NCI-H748 treated with DMSO at 0.1 percent for 48 hours (cell line): Measurements from ENCODE around the gene NAPB.

Experiments
- DNase-seq: peaks from one replicate; lab custom pipeline; 2025; lab: John Stamatoyannopoulos, UW

The NAPB gene

GRCh38 chr20:23404196-23404595 lies 17.1 kb downstream of the NAPB start:
- no peak for DNase-seq

GRCh38 chr20:23403751-23404150 lies 17.5 kb downstream of the NAPB start:
- DNase-seq, result no peak

GRCh38 chr20:23401051-23401450 lies 20.2 kb downstream of the NAPB start:
- DNase-seq, result no peak

- DNase-seq, result no peak
Measured at GRCh38 chr20:23399568-23400241, 21.6 kb downstream of the NAPB start.

- DNase-seq, result no peak
Measured at GRCh38 chr20:23397961-23398360, 23.3 kb downstream of the NAPB start.

GRCh38 chr20:23396950-23397627 lies 24.2 kb downstream of the NAPB start:
- no peak for DNase-seq

- no peak for DNase-seq
Measured at GRCh38 chr20:23393996-23394775, 27.1 kb downstream of the NAPB start.

GRCh38 chr20:23391707-23392310 lies 29.5 kb downstream of the NAPB start:
- DNase-seq, result no peak

- no peak for DNase-seq
Measured at GRCh38 chr20:23390091-23390774, 31.1 kb downstream of the NAPB start.

- DNase-seq, result no peak
Measured at GRCh38 chr20:23387118-23387443, 34.2 kb downstream of the NAPB start.

- no peak for DNase-seq
Measured at GRCh38 chr20:23386304-23387117, 34.8 kb downstream of the NAPB start.

- no peak for DNase-seq
Measured at GRCh38 chr20:23381876-23382275, 39.4 kb downstream of the NAPB start.

GRCh38 chr20:23379772-23380171 lies 41.5 kb downstream of the NAPB start:
- no peak for DNase-seq

- DNase-seq, result no peak
Measured at GRCh38 chr20:23375827-23376226, 45.5 kb downstream of the NAPB start.

- no peak for DNase-seq
Measured at GRCh38 chr20:23374441-23374840, 46.8 kb downstream of the NAPB start.

- no peak for DNase-seq
Measured at GRCh38 chr20:23371496-23371895, 49.8 kb downstream of the NAPB start.

- DNase-seq, result no peak
Measured at GRCh38 chr20:23370873-23371272, 50.4 kb downstream of the NAPB start.

- no peak for DNase-seq
Measured at GRCh38 chr20:23370274-23370673, 51.0 kb downstream of the NAPB start.

- no peak for DNase-seq
Measured at GRCh38 chr20:23369072-23369823, 52.0 kb downstream of the NAPB start.

- no peak for DNase-seq
Measured at GRCh38 chr20:23368316-23369071, 52.8 kb downstream of the NAPB start.
